Panc1 (cell line): ENCODE data around the gene CHST12. TPM values are rescaled to one million over a fixed set of nuclear protein-coding genes. Genes with fewer than 3 reads are reported as not detected.

Source experiments
- ATAC-seq: fragments of 200-7000 bp; cut with Tn5 transposase; 2 replicates; pipeline ENCODE4 v1.9.1; 2020; ENCODE audit warnings: mild to moderate bottlenecking, moderate library complexity
- BruUV-seq: library from RNA; stranded (reverse); fragments of 400-500 nt; replicated peaks from 2 replicates; lab custom pipeline; 2021; lab: Mats Ljungman, UMichigan
- CTCF ChIA-PET: fragments of 300-600 bp; sonication (Branson Sonifier 250); formaldehyde crosslinking; loops from one replicate; lab custom pipeline; 2022; ENCODE audit warnings: antibody characterized with exemption; lab: Charles Lee
- POLR2A ChIA-PET: fragments of 300-600 bp; sonication (Branson Sonifier 250); formaldehyde crosslinking; loops from one replicate; lab custom pipeline; 2022; ENCODE audit warnings: antibody characterized with exemption; lab: Charles Lee
- DNase-seq: peaks from one replicate; pipeline ENCODE4 v3.0.0-alpha.2; 2010; ENCODE audit warnings: low read depth, low spot score
- H3K27ac ChIP-seq: 2 replicates; pipeline ENCODE4 v1.5.1; 2011; ENCODE audit warnings: mild to moderate bottlenecking, low read length, inconsistent platforms
- H3K27me3 ChIP-seq: fragments of 200-500 bp; sonication (Bioruptor generic); 2 replicates; pipeline ENCODE4 v1.6.0; 2014; ENCODE audit warnings: low read length, inconsistent platforms; ENCODE audit not compliant: control insufficient read depth, insufficient read depth
- H3K36me3 ChIP-seq: fragments of 200-500 bp; sonication (Bioruptor generic); 2 replicates; pipeline ENCODE4 v1.5.1; 2014; ENCODE audit warnings: inconsistent platforms, mild to moderate bottlenecking, low read length, moderate library complexity; ENCODE audit not compliant: control insufficient read depth, insufficient read depth
- H3K4me1 ChIP-seq: 2 replicates; pipeline ENCODE4 v1.5.1; 2011; ENCODE audit warnings: inconsistent platforms, mild to moderate bottlenecking, low read length, moderate library complexity; ENCODE audit not compliant: control insufficient read depth, insufficient read depth
- H3K4me3 ChIP-seq, 2 experiments: 2 replicates each; pipeline ENCODE4 v1.5.1; 2011 to 2012; ENCODE audit warnings: low read depth in 2 of 2, low read length in 2 of 2, mild to moderate bottlenecking in 2 of 2, inconsistent platforms in 1 of 2, moderate library complexity in 1 of 2
- H3K9me3 ChIP-seq: fragments of 200-500 bp; sonication (Bioruptor generic); 2 replicates; pipeline ENCODE4 v1.5.1; 2014; ENCODE audit warnings: low read depth, mild to moderate bottlenecking, inconsistent platforms, low read length, moderate library complexity; ENCODE audit not compliant: control insufficient read depth, insufficient read depth
- POLR2AphosphoS5 ChIP-seq: IDR thresholded peaks from 2 replicates; pipeline ENCODE4 v1.6.1; 2012; ENCODE audit warnings: mild to moderate bottlenecking, low read depth, low read length, moderate library complexity
- SIN3A ChIP-seq: IDR thresholded peaks from 2 replicates; pipeline ENCODE4 v1.6.1; 2012; ENCODE audit warnings: low read depth, mild to moderate bottlenecking, low read length, moderate library complexity, borderline replicate concordance; ENCODE audit not compliant: insufficient read depth
- TCF7L2 ChIP-seq: IDR thresholded peaks from 2 replicates; pipeline ENCODE4 v1.6.1; 2011; ENCODE audit warnings: mild to moderate bottlenecking, low read depth, low read length, inconsistent platforms
- in situ Hi-C: cut with HindIII; loops from 2 replicates; pipeline ENCODE4 v1.10.0; 2016; ENCODE audit warnings: low sequenced_read_pairs, low pct_unique_long_range_greater_than_20kb
- intact Hi-C: fragments of 100-400 bp; cut with micrococcal nuclease; formaldehyde crosslinking; loops from one replicate; pipeline ENCODE4 v1.10.0; 2022; ENCODE audit not compliant: unreplicated experiment
- total RNA-seq: library from RNA; stranded (reverse); gene quantifications from one replicate; pipeline ENCODE4 v1.2.1, GENCODE V29; 2021; ENCODE audit not compliant: unreplicated experiment
- TF ChIP-seq, protein P1 (sequence below): fragments of 450-650 bp; IDR thresholded peaks from 2 replicates; pipeline ENCODE4 v1.5.1; 2017; ENCODE audit warnings: mild to moderate bottlenecking
- TF ChIP-seq, protein P2 (sequence below), 2 experiments: IDR thresholded peaks; 2 replicates each; pipeline ENCODE4 v1.6.1; 2011 to 2012; ENCODE audit warnings: low read depth in 2 of 2, control low read depth in 1 of 2, low read length in 1 of 2, mild to moderate bottlenecking in 1 of 2, moderate library complexity in 1 of 2; ENCODE audit not compliant: insufficient read depth in 1 of 2

CHST12 gene
- total RNA-seq, 1 experiment from 2014 or later: 48.3 TPM

DNA sequence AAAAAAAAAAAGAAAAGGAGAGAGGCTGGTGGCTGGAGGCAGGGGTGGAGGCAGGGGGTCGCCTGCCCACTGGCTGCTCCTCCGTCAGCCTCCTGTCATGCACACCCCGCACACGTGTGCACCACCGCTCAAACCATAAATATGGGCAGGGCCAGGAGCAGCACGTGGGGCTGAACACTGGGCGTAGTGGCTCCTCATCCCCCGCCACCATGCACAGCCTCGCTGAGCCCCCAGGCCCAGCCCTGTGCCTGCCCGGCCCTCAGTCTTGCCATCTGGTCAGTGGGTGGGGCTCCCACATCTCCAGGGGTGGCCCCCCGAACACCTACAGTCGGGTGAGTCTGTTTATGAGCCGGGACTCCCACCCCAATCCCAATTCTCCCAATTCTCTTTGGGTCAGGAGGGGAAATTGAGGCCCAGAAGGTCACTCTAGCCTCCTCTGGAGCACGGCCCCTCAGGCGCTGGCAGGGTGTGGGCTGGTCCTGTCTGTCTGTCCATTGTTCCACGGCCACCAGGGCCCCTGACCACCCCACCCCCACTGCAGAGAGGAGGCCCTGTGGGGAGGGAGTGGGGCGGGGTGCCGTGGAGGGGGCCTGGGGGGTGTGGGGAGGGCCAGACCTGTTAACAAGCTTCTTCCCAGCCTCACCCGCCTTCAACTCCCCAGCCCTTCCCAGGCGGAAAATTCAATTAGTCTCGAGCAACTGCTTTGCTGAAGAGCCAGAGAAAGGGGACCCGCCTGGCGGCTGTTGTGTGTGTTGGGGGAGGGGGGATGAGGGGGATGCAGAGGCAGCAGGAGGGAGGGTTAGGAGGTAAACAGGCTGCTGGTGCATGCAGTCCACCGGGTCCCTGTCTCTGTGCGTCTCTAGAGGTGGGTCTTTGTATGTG lies 92.2 kb downstream of the CHST12 start:
- Histone ChIP-seq H3K4me3 (no peak overlapping the region), H3K36me3 (no peaks in the 10 kb centered on the region), H3K4me1 (peaks cover 20% of the 10 kb centered on the region), H3K27me3 (no peaks in the 10 kb centered on the region), H3K9me3 (no peaks in the 10 kb centered on the region), H3K27ac (no peak overlapping the region)
- in situ Hi-C loops: no loop called here
- no peak for DNase-seq
- intact Hi-C loops: no loop called here
- ChIA-PET CTCF (no interaction called here), POLR2A (interaction anchor here (0.7 kb wide), 1 partner anchor 972 kb away, joined by 10 read pairs; no protein-coding TSS in a partner anchor)
- no peak for TF ChIP-seq POLR2AphosphoS5
- TF ChIP-seq, protein P1, sequence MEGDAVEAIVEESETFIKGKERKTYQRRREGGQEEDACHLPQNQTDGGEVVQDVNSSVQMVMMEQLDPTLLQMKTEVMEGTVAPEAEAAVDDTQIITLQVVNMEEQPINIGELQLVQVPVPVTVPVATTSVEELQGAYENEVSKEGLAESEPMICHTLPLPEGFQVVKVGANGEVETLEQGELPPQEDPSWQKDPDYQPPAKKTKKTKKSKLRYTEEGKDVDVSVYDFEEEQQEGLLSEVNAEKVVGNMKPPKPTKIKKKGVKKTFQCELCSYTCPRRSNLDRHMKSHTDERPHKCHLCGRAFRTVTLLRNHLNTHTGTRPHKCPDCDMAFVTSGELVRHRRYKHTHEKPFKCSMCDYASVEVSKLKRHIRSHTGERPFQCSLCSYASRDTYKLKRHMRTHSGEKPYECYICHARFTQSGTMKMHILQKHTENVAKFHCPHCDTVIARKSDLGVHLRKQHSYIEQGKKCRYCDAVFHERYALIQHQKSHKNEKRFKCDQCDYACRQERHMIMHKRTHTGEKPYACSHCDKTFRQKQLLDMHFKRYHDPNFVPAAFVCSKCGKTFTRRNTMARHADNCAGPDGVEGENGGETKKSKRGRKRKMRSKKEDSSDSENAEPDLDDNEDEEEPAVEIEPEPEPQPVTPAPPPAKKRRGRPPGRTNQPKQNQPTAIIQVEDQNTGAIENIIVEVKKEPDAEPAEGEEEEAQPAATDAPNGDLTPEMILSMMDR: no peak
- TF ChIP-seq, protein P2, sequence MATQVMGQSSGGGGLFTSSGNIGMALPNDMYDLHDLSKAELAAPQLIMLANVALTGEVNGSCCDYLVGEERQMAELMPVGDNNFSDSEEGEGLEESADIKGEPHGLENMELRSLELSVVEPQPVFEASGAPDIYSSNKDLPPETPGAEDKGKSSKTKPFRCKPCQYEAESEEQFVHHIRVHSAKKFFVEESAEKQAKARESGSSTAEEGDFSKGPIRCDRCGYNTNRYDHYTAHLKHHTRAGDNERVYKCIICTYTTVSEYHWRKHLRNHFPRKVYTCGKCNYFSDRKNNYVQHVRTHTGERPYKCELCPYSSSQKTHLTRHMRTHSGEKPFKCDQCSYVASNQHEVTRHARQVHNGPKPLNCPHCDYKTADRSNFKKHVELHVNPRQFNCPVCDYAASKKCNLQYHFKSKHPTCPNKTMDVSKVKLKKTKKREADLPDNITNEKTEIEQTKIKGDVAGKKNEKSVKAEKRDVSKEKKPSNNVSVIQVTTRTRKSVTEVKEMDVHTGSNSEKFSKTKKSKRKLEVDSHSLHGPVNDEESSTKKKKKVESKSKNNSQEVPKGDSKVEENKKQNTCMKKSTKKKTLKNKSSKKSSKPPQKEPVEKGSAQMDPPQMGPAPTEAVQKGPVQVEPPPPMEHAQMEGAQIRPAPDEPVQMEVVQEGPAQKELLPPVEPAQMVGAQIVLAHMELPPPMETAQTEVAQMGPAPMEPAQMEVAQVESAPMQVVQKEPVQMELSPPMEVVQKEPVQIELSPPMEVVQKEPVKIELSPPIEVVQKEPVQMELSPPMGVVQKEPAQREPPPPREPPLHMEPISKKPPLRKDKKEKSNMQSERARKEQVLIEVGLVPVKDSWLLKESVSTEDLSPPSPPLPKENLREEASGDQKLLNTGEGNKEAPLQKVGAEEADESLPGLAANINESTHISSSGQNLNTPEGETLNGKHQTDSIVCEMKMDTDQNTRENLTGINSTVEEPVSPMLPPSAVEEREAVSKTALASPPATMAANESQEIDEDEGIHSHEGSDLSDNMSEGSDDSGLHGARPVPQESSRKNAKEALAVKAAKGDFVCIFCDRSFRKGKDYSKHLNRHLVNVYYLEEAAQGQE (IDR thresholded peaks at IDR 0.05; ENCODE audit: insufficient read depth in 1 of 2, low read depth in 2 of 2, low read length in 1 of 2): no peak
- no peak for TF ChIP-seq TCF7L2
- no peak for TF ChIP-seq SIN3A
- no peak for ATAC-seq
- no TSS peak for BruUV-seq

DNA sequence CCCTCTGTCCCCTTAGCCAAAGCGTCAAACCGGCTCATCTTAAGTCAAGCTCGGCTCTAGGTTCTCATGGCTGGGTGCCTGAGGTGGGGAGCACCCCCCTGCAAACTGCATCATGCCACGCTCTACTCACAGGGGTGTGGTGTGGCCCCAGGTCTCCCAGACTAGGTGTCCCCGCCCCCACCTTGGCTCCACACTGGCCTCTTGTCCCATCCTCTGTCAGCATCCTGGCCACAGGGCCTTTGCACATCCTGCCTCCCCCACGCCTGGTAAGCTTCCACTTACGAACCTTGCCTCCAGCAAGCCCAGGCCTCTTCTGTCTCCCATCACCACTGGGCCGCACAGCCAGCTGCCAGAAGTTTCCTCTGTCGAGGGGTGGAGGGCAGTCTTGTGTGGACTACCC lies 93.0 kb downstream of the CHST12 start:
- CTCF ChIA-PET: no interaction called here
- in situ Hi-C loops: no loop called here
- intact Hi-C loops: no loop called here
- BruUV-seq: no TSS peak
- Histone ChIP-seq H3K27me3 (no peaks in the 10 kb centered on the region), H3K4me1 (peaks cover 20% of the 10 kb centered on the region), H3K36me3 (no peaks in the 10 kb centered on the region), H3K27ac (no peak overlapping the region), H3K4me3 (no peak overlapping the region), H3K9me3 (no peaks in the 10 kb centered on the region)
- POLR2A ChIA-PET: no interaction called here
- no peak for ATAC-seq
- DNase-seq: no peak
- TF ChIP-seq TCF7L2: no peak
- TF ChIP-seq, protein P2 (IDR thresholded peaks at IDR 0.05; ENCODE audit: insufficient read depth in 1 of 2, low read depth in 2 of 2, low read length in 1 of 2): no peak
- TF ChIP-seq, protein P1: no peak
- TF ChIP-seq POLR2AphosphoS5: no peak
- no peak for TF ChIP-seq SIN3A
